HL-60 (cell line): ENCODE results near the gene ATP1A2.

Experiments used
- GABPA ChIP-seq: IDR thresholded peaks from 2 replicates; pipeline ENCODE4 v1.6.1; 2012; ENCODE audit warnings: low read depth
- POLR2AphosphoS5 ChIP-seq: IDR thresholded peaks from 2 replicates; pipeline ENCODE4 v1.6.1; 2012; ENCODE audit warnings: low read depth
- TF ChIP-seq, protein P1 (sequence below): IDR thresholded peaks from one replicate; pipeline ENCODE4 v1.5.1; 2011; ENCODE audit warnings: low read length, control low read depth, inconsistent platforms; ENCODE audit not compliant: insufficient read depth
- TF ChIP-seq, protein P2 (sequence below): IDR thresholded peaks from 2 replicates; pipeline ENCODE4 v1.6.1; 2012; ENCODE audit warnings: low read depth; ENCODE audit not compliant: insufficient replicate concordance

GRCh38 chr1:160158031-160158430, 42.5 kb downstream of the ATP1A2 start:
- TF ChIP-seq, protein P1, sequence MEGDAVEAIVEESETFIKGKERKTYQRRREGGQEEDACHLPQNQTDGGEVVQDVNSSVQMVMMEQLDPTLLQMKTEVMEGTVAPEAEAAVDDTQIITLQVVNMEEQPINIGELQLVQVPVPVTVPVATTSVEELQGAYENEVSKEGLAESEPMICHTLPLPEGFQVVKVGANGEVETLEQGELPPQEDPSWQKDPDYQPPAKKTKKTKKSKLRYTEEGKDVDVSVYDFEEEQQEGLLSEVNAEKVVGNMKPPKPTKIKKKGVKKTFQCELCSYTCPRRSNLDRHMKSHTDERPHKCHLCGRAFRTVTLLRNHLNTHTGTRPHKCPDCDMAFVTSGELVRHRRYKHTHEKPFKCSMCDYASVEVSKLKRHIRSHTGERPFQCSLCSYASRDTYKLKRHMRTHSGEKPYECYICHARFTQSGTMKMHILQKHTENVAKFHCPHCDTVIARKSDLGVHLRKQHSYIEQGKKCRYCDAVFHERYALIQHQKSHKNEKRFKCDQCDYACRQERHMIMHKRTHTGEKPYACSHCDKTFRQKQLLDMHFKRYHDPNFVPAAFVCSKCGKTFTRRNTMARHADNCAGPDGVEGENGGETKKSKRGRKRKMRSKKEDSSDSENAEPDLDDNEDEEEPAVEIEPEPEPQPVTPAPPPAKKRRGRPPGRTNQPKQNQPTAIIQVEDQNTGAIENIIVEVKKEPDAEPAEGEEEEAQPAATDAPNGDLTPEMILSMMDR = no peak
- TF ChIP-seq, protein P2, sequence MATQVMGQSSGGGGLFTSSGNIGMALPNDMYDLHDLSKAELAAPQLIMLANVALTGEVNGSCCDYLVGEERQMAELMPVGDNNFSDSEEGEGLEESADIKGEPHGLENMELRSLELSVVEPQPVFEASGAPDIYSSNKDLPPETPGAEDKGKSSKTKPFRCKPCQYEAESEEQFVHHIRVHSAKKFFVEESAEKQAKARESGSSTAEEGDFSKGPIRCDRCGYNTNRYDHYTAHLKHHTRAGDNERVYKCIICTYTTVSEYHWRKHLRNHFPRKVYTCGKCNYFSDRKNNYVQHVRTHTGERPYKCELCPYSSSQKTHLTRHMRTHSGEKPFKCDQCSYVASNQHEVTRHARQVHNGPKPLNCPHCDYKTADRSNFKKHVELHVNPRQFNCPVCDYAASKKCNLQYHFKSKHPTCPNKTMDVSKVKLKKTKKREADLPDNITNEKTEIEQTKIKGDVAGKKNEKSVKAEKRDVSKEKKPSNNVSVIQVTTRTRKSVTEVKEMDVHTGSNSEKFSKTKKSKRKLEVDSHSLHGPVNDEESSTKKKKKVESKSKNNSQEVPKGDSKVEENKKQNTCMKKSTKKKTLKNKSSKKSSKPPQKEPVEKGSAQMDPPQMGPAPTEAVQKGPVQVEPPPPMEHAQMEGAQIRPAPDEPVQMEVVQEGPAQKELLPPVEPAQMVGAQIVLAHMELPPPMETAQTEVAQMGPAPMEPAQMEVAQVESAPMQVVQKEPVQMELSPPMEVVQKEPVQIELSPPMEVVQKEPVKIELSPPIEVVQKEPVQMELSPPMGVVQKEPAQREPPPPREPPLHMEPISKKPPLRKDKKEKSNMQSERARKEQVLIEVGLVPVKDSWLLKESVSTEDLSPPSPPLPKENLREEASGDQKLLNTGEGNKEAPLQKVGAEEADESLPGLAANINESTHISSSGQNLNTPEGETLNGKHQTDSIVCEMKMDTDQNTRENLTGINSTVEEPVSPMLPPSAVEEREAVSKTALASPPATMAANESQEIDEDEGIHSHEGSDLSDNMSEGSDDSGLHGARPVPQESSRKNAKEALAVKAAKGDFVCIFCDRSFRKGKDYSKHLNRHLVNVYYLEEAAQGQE = no peak
- no peak for TF ChIP-seq POLR2AphosphoS5
- TF ChIP-seq GABPA = no peak
